ENCODE data around the gene PCDHA9.

- no peak for TF ChIP-seq SREBF2 (IDR thresholded peaks at IDR 0.05; ENCODE audit: low read length)
- TF ChIP-seq POU2F2 (IDR thresholded peaks at IDR 0.05; ENCODE audit: borderline replicate concordance, low read depth, low read length): no peak
- TF ChIP-seq NBN (IDR thresholded peaks at IDR 0.05): no peak
- TF ChIP-seq SP1 (IDR thresholded peaks at IDR 0.05; ENCODE audit: low read depth, low read length): no peak
- TF ChIP-seq ATF7 (IDR thresholded peaks at IDR 0.05; ENCODE audit: low read depth): no peak
- TF ChIP-seq NFIC (IDR thresholded peaks at IDR 0.05; ENCODE audit: low read depth, low read length): no peak
- TF ChIP-seq MTA2 (IDR thresholded peaks at IDR 0.05; ENCODE audit: low read depth): no peak
- no peak for TF ChIP-seq POLR2AphosphoS5 (IDR thresholded peaks at IDR 0.05; ENCODE audit: low read length)
- TF ChIP-seq JUND (IDR thresholded peaks at IDR 0.05; ENCODE audit: low read depth, low read length): no peak
- TF ChIP-seq POLR2A (IDR thresholded peaks at IDR 0.05; ENCODE audit: low read depth, low read length): no peak
- TF ChIP-seq POLR2AphosphoS2 (IDR thresholded peaks at IDR 0.05; ENCODE audit: low read depth, low read length): no peak
- no peak for TF ChIP-seq MTA3 (IDR thresholded peaks at IDR 0.05; ENCODE audit: borderline replicate concordance, low read length)
- no peak for TF ChIP-seq GABPA (IDR thresholded peaks at IDR 0.05; ENCODE audit: low read depth)
- no peak for TF ChIP-seq ATF2 (IDR thresholded peaks at IDR 0.05; ENCODE audit: low read length)
Observed at GRCh38 chr5:140882591-140882899, 34.4 kb downstream of the PCDHA9 start.

Measured in GM12878 (cell line).